GM12878 (cell line): ENCODE results near the gene GALNT9.

Experiments
- NFYA ChIP-seq: IDR thresholded peaks from 2 replicates; pipeline ENCODE4 v1.6.1; 2011; ENCODE audit warnings: low read depth, mild to moderate bottlenecking, low read length, improper control_type of control experiment, borderline replicate concordance
- TF ChIP-seq, protein P1 (sequence below), 3 experiments: IDR thresholded peaks in 2 of 3; conservative IDR thresholded peaks in 1 of 3; 2 replicates each; pipeline ENCODE4 v1.5.1; 2011; ENCODE audit warnings: low read depth in 3 of 3, low read length in 3 of 3, mild to moderate bottlenecking in 3 of 3, control low read depth in 2 of 3, moderate library complexity in 2 of 3, inconsistent platforms in 1 of 3, mixed read lengths in 1 of 3; ENCODE audit not compliant: control insufficient read depth in 2 of 3, insufficient read depth in 1 of 3; ENCODE audit errors: extremely low read depth in 1 of 3

DNA sequence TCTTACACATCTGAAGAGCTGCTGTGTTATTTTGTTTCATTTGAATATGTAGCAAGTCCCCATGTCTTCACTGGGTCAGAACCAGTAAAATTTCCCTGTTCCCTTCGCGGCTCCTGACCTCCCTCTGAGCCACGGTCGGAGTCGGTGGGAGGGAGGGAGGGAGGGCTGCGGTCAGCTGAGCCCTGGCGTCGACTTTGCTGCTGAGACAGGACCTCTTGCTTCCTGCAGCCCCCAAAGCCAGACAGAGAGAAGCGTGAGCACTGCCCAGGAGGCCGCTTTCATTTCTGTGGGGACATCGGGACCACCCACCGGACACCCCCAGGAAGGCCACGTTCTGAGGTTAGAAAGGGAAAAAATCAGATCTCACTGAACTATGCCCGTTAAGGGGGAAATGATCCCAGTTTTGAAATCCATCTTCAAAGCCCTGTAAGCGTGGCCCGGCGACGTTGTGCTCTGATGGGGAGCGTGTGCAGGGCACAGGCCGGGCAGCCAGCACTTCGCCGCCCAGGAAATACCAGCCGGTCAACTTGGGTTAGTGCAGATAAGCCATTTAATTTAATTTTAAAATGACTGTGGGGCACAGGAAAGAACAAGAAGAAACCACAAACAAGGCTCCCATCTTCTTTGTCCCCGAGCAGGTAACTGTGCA, 143.1 kb downstream of the GALNT9 start:
- TF ChIP-seq, protein P1, sequence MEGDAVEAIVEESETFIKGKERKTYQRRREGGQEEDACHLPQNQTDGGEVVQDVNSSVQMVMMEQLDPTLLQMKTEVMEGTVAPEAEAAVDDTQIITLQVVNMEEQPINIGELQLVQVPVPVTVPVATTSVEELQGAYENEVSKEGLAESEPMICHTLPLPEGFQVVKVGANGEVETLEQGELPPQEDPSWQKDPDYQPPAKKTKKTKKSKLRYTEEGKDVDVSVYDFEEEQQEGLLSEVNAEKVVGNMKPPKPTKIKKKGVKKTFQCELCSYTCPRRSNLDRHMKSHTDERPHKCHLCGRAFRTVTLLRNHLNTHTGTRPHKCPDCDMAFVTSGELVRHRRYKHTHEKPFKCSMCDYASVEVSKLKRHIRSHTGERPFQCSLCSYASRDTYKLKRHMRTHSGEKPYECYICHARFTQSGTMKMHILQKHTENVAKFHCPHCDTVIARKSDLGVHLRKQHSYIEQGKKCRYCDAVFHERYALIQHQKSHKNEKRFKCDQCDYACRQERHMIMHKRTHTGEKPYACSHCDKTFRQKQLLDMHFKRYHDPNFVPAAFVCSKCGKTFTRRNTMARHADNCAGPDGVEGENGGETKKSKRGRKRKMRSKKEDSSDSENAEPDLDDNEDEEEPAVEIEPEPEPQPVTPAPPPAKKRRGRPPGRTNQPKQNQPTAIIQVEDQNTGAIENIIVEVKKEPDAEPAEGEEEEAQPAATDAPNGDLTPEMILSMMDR (IDR thresholded peaks at IDR 0.05 in 2 of 3, conservative IDR thresholded peaks at IDR 0.05 in 1 of 3; ENCODE audit: control insufficient read depth in 2 of 3, extremely low read depth in 1 of 3, insufficient read depth in 1 of 3, low read depth in 3 of 3, low read length in 3 of 3) = no peak
- TF ChIP-seq NFYA = no peak
